Measurements from ENCODE around the gene B3GLCT. TPM values are rescaled to one million over a fixed set of nuclear protein-coding genes. Genes with fewer than 3 reads are reported as not detected.
"Not testable (repeated sequence)": the region's sequence is repeated elsewhere in the genome, so short reads cannot be mapped to it uniquely, and the experiment has no call there.

B3GLCT gene
- total RNA-seq, 2 donors from 2014 or later, result 2.8 to 3.1 TPM

DNA sequence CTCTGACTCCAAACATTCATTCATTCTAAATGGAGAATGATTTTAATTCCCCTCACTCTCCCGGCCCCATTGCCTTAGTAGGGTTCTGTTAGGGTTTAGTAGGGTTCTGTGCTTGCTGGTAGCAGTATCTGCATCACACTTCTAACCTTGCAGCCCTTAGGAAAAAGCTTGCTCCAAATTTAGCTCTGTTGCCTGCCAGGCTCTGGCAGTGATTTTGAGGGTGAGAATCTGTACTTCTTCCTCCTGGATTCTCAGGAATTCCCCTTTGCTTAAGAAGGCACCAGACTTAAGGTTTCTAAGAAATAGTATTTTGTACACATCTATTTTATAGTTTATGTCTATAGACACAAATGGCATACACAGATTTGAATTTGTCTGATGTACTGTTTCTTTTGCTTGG is 14.7 kb downstream of the B3GLCT start:
- DNase-seq, result no peak
- Histone ChIP-seq H3K36me3 (no peaks in the 10 kb centered on the region), H3K9ac (ENCODE audit: low read depth in 2 of 2, low read length in 2 of 2) (no peak overlapping the region), H3K4me1 (no peaks in the 10 kb centered on the region), H3K27ac (no peak overlapping the region), H3K27me3 (no peaks in the 10 kb centered on the region), H3K9me3 (no peaks in the 10 kb centered on the region), H3K4me3 (no peak overlapping the region)
- TF ChIP-seq CTCF (IDR thresholded peaks at IDR 0.05), result no peak
- intact Hi-C loops (cut with DNase I), result no loop called here

GRCh38 chr13:31216916-31217315 is 17.1 kb downstream of the B3GLCT start:
- intact Hi-C loops (cut with DNase I); H3K4me3 ChIP-seq; H3K27ac ChIP-seq; H3K36me3 ChIP-seq; H3K9me3 ChIP-seq; H3K9ac ChIP-seq (ENCODE audit: low read depth in 2 of 2, low read length in 2 of 2); H3K4me1 ChIP-seq; H3K27me3 ChIP-seq; DNase-seq: not testable (repeated sequence)

DNA sequence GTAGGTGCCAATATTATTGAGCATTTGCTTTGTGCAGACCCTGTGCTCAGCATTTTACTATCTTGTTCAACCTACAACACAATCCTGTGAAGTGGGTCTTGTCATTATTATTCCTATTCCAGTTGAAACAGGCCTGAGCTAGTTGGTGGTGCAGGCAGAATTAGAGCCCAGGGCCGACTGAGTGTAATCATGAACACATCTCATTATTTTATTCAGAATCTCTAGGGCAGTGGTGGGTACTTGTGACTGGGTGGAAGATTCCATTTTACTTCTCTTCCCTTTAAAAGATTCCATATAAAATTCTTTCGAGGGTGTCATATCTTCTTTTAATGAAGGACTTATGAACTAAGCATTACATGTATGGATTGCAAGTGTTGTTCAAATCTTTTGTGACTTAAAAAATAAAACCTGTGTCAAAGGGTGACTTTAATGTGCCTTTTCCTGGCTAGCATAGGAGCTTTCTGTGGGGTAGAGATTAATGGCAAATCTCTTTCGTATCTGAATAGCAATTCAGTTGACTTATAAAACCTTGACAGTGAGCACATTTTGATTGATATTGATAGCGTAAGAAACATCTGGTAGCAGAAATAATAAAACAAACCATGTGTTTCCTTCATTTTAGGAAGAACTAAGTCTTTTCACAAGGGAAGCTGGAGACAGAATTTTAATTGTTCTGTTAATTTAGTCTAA is 20.3 kb downstream of the B3GLCT start:
- no peak for DNase-seq
- intact Hi-C loops (cut with DNase I), result no loop called here
- H3K4me1 ChIP-seq, result no peaks in the 10 kb centered on the region
- no peaks in the 10 kb centered on the region for H3K9me3 ChIP-seq
- H3K9ac ChIP-seq (ENCODE audit: low read depth in 2 of 2, low read length in 2 of 2), result no peak overlapping the region
- H3K36me3 ChIP-seq, result no peaks in the 10 kb centered on the region
- H3K27ac ChIP-seq, result no peak overlapping the region
- no peak overlapping the region for H3K4me3 ChIP-seq
- TF ChIP-seq CTCF (IDR thresholded peaks at IDR 0.05), result no peak
- H3K27me3 ChIP-seq, result no peaks in the 10 kb centered on the region

DNA sequence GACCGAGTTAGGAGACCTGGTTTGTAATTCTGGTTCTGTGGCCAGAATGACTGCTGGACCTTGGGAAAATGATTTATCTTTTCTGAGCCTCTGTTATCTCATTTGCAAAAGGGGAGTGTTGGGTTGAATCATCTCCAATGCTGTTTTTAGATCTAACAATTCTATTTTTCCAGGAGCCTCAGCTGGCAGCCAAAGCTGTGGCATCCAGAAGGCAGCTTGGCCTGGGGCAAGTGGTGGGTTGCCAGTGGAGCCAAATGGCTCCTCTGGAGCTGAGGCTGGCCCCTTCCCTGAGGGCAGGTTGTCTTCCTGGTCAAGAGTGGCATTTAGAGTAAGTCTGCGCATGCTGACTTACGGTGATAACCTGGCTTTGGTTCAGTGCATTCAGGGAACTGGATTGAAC is 21.3 kb downstream of the B3GLCT start:
- no peak overlapping the region for H3K4me3 ChIP-seq
- intact Hi-C loops (cut with DNase I), result no loop called here
- H3K4me1 ChIP-seq, result no peaks in the 10 kb centered on the region
- DNase-seq, result no peak
- no peaks in the 10 kb centered on the region for H3K27me3 ChIP-seq
- TF ChIP-seq CTCF (IDR thresholded peaks at IDR 0.05), result no peak
- H3K9ac ChIP-seq (ENCODE audit: low read depth in 2 of 2, low read length in 2 of 2), result no peak overlapping the region
- no peaks in the 10 kb centered on the region for H3K9me3 ChIP-seq
- no peaks in the 10 kb centered on the region for H3K36me3 ChIP-seq
- no peak overlapping the region for H3K27ac ChIP-seq

GRCh38 chr13:31223215-31223614 is 23.4 kb downstream of the B3GLCT start:
- TF ChIP-seq CTCF (IDR thresholded peaks at IDR 0.05), result no peak
- H3K27ac ChIP-seq, result no peak overlapping the region

GRCh38 chr13:31223640-31224039 is 23.9 kb downstream of the B3GLCT start:
- no peak overlapping the region for H3K9ac ChIP-seq (ENCODE audit: low read depth in 2 of 2, low read length in 2 of 2)
- H3K4me3 ChIP-seq, result no peak overlapping the region
- no peaks in the 10 kb centered on the region for H3K36me3 ChIP-seq
- no peak overlapping the region for H3K27ac ChIP-seq
- H3K4me1 ChIP-seq, result no peaks in the 10 kb centered on the region
- no peak for DNase-seq
- intact Hi-C loops (cut with DNase I), result no loop called here
- no peaks in the 10 kb centered on the region for H3K9me3 ChIP-seq
- no peak for TF ChIP-seq CTCF (IDR thresholded peaks at IDR 0.05)
- H3K27me3 ChIP-seq, result no peaks in the 10 kb centered on the region

More at GRCh38 chr13:31223215-31223614, 23.4 kb downstream of the B3GLCT start:
- Histone ChIP-seq H3K27me3 (no peaks in the 10 kb centered on the region), H3K36me3 (no peaks in the 10 kb centered on the region), H3K9ac (ENCODE audit: low read depth in 2 of 2, low read length in 2 of 2) (no peak overlapping the region), H3K4me1 (no peaks in the 10 kb centered on the region), H3K4me3 (no peak overlapping the region), H3K9me3 (no peaks in the 10 kb centered on the region)
- intact Hi-C loops (cut with DNase I), result no loop called here
- DNase-seq, result no peak

All from colonic mucosa (tissue), 4 donors.